Measurements from ENCODE around the gene COG5.

The COG5 gene

GRCh38 chr7:107330478-107330877, 233.2 kb downstream of the COG5 start:
- DNase-seq (ENCODE audit: low read depth) = no peak

GRCh38 chr7:107327986-107328569, 235.6 kb downstream of the COG5 start:
- DNase-seq (ENCODE audit: low read depth) = peak; percentile 2

GRCh38 chr7:107326061-107326460, 237.7 kb downstream of the COG5 start:
- no peak for DNase-seq (ENCODE audit: low read depth)

- DNase-seq (ENCODE audit: low read depth) = no peak
Observed at GRCh38 chr7:107322015-107322414, 241.7 kb downstream of the COG5 start.

GRCh38 chr7:107321611-107322010, 242.1 kb downstream of the COG5 start:
- no peak for DNase-seq (ENCODE audit: low read depth)

GRCh38 chr7:107319724-107320228, 243.9 kb downstream of the COG5 start:
- no peak for DNase-seq (ENCODE audit: low read depth)

GRCh38 chr7:107318523-107319160, 245.1 kb downstream of the COG5 start:
- peak; percentile 28 for DNase-seq (ENCODE audit: low read depth)

- no peak for DNase-seq (ENCODE audit: low read depth)
Observed at GRCh38 chr7:107315716-107316220, 248.0 kb downstream of the COG5 start.

- no peak for DNase-seq (ENCODE audit: low read depth)
Observed at GRCh38 chr7:107313355-107313754, 250.4 kb downstream of the COG5 start.

GRCh38 chr7:107312418-107312817, 251.3 kb downstream of the COG5 start:
- DNase-seq (ENCODE audit: low read depth) = no peak

GRCh38 chr7:107309296-107309695, 254.4 kb downstream of the COG5 start:
- no peak for DNase-seq (ENCODE audit: low read depth)

- no peak for DNase-seq (ENCODE audit: low read depth)
Observed at GRCh38 chr7:107304636-107305035, 259.1 kb downstream of the COG5 start.

- no peak for DNase-seq (ENCODE audit: low read depth)
Observed at GRCh38 chr7:107304063-107304462, 259.7 kb downstream of the COG5 start.

GRCh38 chr7:107302250-107302847, 261.4 kb downstream of the COG5 start:
- no peak for DNase-seq (ENCODE audit: low read depth)

- DNase-seq (ENCODE audit: low read depth) = no peak
Observed at GRCh38 chr7:107294182-107294581, 269.5 kb downstream of the COG5 start.

- DNase-seq (ENCODE audit: low read depth) = no peak
Observed at GRCh38 chr7:107292591-107292990, 271.1 kb downstream of the COG5 start.

GRCh38 chr7:107291434-107291833, 272.3 kb downstream of the COG5 start:
- DNase-seq (ENCODE audit: low read depth) = no peak

- no peak for DNase-seq (ENCODE audit: low read depth)
Observed at GRCh38 chr7:107286751-107287621, 276.7 kb downstream of the COG5 start.

- no peak for DNase-seq (ENCODE audit: low read depth)
Observed at GRCh38 chr7:107284911-107285479, 278.7 kb downstream of the COG5 start.

GRCh38 chr7:107277331-107277730, 286.4 kb downstream of the COG5 start:
- DNase-seq (ENCODE audit: low read depth) = peak; percentile 4

GRCh38 chr7:107276220-107276827, 287.4 kb downstream of the COG5 start:
- no peak for DNase-seq (ENCODE audit: low read depth)

All from fibroblast of the conjunctiva (primary cell).